GM18526 (cell line): Measurements from ENCODE around the gene VGLL3.

Experiments used
- POLR2A ChIP-seq: IDR thresholded peaks from 3 replicates; pipeline ENCODE4 v1.6.1; 2011; ENCODE audit not compliant: insufficient read length; ENCODE audit errors: extremely low read depth

Gene VGLL3, protein sequence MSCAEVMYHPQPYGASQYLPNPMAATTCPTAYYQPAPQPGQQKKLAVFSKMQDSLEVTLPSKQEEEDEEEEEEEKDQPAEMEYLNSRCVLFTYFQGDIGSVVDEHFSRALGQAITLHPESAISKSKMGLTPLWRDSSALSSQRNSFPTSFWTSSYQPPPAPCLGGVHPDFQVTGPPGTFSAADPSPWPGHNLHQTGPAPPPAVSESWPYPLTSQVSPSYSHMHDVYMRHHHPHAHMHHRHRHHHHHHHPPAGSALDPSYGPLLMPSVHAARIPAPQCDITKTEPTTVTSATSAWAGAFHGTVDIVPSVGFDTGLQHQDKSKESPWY

GRCh38 chr3:86990734-86991481 is at the start of gene VGLL3:
Gene VGLL3 (minus strand): TSS chr3:86991149. CDS start chr3:86990743, 406 bp downstream.
- no peak for TF ChIP-seq POLR2A

- no peak for TF ChIP-seq POLR2A
Measured at GRCh38 chr3:87037652-87038051, 46.7 kb upstream of the VGLL3 start.

DNA sequence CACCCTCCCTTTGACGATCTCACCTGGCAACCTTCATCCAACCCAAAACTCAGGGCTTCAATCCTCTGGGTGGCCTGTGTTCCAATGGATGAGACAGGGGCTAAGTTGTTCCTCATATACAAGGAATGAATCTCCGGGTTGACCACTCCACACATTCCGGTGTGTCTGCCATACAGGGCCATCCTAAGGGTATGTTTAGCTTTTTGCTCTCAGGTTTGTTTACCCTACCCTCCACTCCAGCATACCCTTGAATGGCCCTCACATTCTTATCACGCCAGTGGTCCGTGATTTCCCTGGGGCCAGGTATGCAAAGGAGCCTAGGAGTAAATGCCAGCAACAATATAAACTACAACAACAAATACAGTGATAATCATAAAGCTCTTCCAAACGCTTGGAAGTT is 45.7 kb upstream of the VGLL3 start:
- no peak for TF ChIP-seq POLR2A

GRCh38 chr3:87035339-87035738 is 44.4 kb upstream of the VGLL3 start:
- no peak for TF ChIP-seq POLR2A

DNA sequence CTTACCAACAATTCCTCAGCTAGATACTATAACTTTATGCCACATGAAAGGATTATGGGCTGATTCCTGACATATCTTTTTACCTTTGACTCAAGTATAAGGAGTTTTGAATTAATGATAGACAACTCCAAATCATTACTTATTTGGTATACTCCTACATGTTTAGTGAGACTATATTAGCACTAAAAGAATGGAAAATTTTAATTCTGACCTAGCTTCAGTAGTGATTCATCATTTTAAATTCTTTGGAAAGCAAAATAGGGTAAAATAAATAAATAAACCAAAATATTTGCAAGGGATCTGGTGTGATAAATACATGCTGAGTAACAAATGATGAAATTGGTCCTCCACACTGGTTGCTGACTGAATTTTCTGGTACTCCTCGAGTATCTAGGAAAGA is 42.3 kb upstream of the VGLL3 start:
- TF ChIP-seq POLR2A: no peak

GRCh38 chr3:87025661-87026645 is 35.0 kb upstream of the VGLL3 start:
- no peak for TF ChIP-seq POLR2A

GRCh38 chr3:87009271-87009670 is 18.3 kb upstream of the VGLL3 start:
- no peak for TF ChIP-seq POLR2A

- no peak for TF ChIP-seq POLR2A
Measured at GRCh38 chr3:87006844-87007439, 16.0 kb upstream of the VGLL3 start.

DNA sequence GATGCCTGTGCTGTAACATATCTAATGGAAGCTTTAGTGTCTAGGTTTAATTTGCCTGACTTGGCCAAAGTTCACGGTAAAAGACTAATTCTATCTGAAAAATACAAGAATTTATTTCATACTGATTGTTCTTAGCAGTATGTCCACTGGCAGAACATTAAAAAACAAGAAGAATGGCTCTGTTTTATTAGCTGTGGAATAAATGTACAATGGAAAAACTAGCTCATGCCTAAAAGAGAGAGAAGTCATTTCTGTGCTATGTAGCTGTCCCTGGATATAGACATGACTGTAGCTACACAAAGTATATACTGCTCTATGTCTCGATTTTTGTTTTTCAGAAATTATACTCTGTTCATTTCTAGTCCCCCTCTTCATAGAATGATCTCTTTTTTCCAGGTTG is 13.9 kb upstream of the VGLL3 start:
- TF ChIP-seq POLR2A: no peak

GRCh38 chr3:87002346-87002745 is 11.4 kb upstream of the VGLL3 start:
- no peak for TF ChIP-seq POLR2A

DNA sequence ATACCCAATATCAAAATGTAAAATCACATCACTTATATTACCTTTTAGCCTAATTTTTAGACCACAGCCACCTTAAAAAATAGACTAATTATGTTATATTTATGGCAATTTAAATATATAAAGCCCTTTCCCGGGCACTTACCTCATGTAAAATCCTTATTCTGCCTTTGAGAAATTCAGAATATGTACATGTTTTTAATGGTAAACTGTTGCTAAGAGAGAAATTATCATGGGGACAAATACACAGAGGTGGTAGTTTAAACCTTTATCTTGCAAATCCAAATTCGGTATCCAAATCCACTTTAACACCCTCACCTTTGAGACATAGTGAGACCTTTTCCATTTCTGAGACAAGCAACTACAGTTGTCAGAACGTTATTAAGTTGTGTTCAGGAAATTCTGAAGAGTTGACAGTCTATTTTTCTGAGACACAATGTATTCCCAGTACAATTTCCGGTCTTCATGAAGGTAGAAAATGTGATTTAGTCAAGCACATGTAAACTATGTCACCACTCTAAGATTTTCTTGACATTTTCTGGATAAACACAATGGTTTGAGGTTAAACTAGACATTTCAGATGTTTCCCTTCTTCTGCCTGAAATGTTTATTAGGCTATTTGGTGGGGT is 10.6 kb upstream of the VGLL3 start:
- no peak for TF ChIP-seq POLR2A

GRCh38 chr3:87000940-87001339 is 10.0 kb upstream of the VGLL3 start:
- TF ChIP-seq POLR2A: no peak

DNA sequence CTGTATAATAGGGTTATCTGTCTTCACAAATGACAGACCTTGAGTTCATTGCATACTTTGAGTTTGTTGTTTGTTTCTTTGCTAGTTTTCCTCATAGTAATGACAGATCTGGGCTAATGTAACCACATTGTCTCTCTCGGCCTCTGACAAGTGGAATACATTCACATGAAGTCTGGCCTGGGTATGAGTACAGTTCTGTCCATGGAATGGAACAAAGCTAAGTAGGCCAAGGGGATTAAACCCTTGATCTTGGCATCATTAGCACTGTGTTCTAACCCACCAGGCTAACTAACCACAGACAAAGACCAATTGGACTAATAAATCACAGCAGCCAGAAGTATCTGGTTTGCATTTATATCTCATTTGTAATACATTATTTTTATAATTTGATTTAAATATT is 7.6 kb upstream of the VGLL3 start:
- no peak for TF ChIP-seq POLR2A

DNA sequence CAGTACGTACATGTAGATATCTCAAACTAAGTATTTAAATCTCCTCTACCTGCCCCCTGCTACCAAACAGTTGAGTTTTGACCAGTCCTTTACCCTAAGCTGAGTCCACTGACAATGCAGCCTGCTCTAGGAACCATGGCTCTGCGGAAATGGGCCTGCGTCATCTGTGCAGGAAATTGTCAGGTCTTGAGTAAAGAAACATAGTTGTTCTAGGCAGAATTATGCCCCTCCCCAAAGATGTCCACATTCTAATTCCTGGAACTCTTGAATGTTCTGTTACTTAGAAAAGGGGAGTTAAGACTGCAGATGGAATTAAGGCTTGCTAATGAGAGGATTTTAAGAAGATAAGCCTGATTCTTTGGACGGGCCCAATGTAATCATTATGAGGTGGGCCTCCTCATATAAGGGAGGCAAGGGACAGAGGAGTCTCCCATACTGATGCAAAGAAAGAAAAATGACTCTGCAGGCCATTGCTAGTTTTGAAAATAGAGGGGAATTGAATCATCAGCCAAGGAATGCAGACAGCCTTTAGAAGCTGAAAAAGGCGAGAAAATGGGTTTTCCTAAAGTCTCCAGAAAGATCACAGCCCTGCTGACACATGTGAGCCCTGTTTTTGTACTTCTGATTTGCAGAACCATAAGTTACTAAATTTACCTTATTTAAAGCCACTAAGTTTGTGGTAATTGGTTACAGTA is 5.5 kb upstream of the VGLL3 start:
- no peak for TF ChIP-seq POLR2A

GRCh38 chr3:86995537-86995936 is 4.6 kb upstream of the VGLL3 start:
- no peak for TF ChIP-seq POLR2A

GRCh38 chr3:86993704-86994103 is 2.8 kb upstream of the VGLL3 start:
- no peak for TF ChIP-seq POLR2A
